Measurements from ENCODE around the gene CCNH. TPM values are rescaled to one million over a fixed set of nuclear protein-coding genes. Genes with fewer than 3 reads are reported as not detected.

CCNH gene
- total and polyA plus RNA-seq, 2 of the 4 experiments (the other 2 are of a cell fraction): 37.4 to 100 TPM

DNA sequence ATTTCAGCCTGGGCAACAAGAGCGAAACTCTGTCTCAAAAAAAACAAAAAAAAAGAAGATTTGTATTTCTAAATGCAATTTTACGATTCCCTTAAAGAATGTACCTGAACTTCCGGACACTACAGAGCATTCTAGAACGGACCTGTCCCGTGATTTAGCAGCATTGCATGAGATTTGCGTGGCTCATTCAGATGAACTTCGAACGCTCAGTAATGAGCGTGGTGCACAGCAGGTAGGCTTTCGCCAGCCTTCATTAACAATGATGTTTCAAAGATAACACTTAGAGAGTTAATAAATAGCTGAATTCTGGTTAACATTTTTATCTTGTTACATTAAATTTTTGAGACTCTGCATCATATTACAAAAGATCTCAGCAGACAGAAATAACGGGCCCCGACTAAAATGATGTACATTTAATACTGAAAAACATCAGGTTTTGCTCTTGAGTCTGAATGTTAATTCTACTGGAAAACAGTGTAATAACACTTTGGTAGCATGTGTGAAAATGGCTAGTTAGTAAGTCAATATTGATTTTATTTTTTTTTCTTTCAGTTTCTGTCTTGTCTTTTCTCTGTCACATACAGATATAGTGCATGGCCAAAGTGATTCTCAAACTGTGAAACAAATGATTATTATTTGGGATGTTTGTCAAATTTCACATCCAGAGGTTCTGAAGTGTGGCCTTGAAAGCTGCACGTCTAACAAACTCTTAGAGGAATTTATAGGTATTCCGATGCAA lies 23.3 kb downstream of the CCNH start:
- Histone ChIP-seq H2AFZ (replicated peaks; ENCODE audit: low read length, poor library complexity) (no peak overlapping the region), H3K23ac (ENCODE audit: low read depth, low read length) (no peak overlapping the region; the same call in 1 of the 2 replicates), H3K27me3 (ENCODE audit: control insufficient read depth, insufficient read depth, low read length) (no peaks in the 10 kb centered on the region), H3K27ac (ENCODE audit: insufficient read depth, low read length) (no peak overlapping the region), H2AK5ac (ENCODE audit: low read depth, low read length) (no peak overlapping the region), H4K8ac (ENCODE audit: low read depth in 2 of 2, low read length in 2 of 2) (no peak overlapping the region; a peak in 1 of 4 replicates), H3K4me1 (ENCODE audit: control insufficient read depth, insufficient read depth, low read length) (peaks cover 11% of the 10 kb centered on the region; the same call in 1 of the 2 replicates), H3K4me3 (ENCODE audit: insufficient read depth, low read depth, low read length) (no peak overlapping the region), H3K56ac (ENCODE audit: extremely low read depth, insufficient read depth, low read length) (no peak overlapping the region), H3K4me2 (ENCODE audit: low read depth, low read length) (no peak overlapping the region), H4K91ac (ENCODE audit: insufficient read depth, low read depth, low read length) (no peak overlapping the region), H2BK5ac (ENCODE audit: low read depth, low read length, poor library complexity, severe bottlenecking) (no peak overlapping the region), H4K20me1 (ENCODE audit: insufficient read depth, low read length) (no peaks in the 10 kb centered on the region), H3K14ac (replicated peaks; ENCODE audit: low read depth, low read length) (no peak overlapping the region), H3K4ac (ENCODE audit: low read depth, low read length) (no peak overlapping the region), H3K79me1 (ENCODE audit: low read depth in 1 of 2, low read length in 2 of 2) (peaks cover 12 to 35% of the 10 kb centered on the region in 2 experiments), H2BK20ac (ENCODE audit: low read depth, low read length) (no peak overlapping the region), H2BK120ac (ENCODE audit: low read depth, low read length) (no peak overlapping the region), H3K9me1 (ENCODE audit: insufficient read depth, low read length) (peaks cover 6% of the 10 kb centered on the region; the same call in 1 of the 2 replicates), H2BK15ac (ENCODE audit: low read depth, low read length) (no peak overlapping the region), H4K5ac (ENCODE audit: low read depth, low read length) (no peak overlapping the region), H3K9ac (ENCODE audit: low read depth, low read length) (no peak overlapping the region), H3K18ac (ENCODE audit: low read depth, low read length) (no peak overlapping the region), H2AK9ac (replicated peaks; ENCODE audit: low read depth, low read length, poor library complexity) (no peak overlapping the region), H3K9me3 (ENCODE audit: control insufficient read depth, insufficient read depth, low read length) (no peaks in the 10 kb centered on the region), H3K36me3 (ENCODE audit: control insufficient read depth, insufficient read depth, low read length) (peaks cover 27% of the 10 kb centered on the region)
- WGBS, 2 experiments (ENCODE audit: extremely low coverage in 2 of 2, insufficient read length in 1 of 2): 100% methylated on average over 5 of the region's 14 CpGs; no CpG with 5 or more reads in 1 of the 2 experiments
- ATAC-seq (ENCODE audit: low read depth) (no peak), DNase-seq (no peak)
- POLR2A ChIA-PET (ENCODE audit: unreplicated experiment): no interaction called here
- no TSS peak for BruUV-seq (replicated peaks)
- TF ChIP-seq, protein P1, sequence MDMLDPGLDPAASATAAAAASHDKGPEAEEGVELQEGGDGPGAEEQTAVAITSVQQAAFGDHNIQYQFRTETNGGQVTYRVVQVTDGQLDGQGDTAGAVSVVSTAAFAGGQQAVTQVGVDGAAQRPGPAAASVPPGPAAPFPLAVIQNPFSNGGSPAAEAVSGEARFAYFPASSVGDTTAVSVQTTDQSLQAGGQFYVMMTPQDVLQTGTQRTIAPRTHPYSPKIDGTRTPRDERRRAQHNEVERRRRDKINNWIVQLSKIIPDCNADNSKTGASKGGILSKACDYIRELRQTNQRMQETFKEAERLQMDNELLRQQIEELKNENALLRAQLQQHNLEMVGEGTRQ (IDR thresholded peaks at IDR 0.05; ENCODE audit: low read depth, low read length): no peak
- TF ChIP-seq, protein P2, sequence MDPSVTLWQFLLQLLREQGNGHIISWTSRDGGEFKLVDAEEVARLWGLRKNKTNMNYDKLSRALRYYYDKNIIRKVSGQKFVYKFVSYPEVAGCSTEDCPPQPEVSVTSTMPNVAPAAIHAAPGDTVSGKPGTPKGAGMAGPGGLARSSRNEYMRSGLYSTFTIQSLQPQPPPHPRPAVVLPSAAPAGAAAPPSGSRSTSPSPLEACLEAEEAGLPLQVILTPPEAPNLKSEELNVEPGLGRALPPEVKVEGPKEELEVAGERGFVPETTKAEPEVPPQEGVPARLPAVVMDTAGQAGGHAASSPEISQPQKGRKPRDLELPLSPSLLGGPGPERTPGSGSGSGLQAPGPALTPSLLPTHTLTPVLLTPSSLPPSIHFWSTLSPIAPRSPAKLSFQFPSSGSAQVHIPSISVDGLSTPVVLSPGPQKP (IDR thresholded peaks at IDR 0.05; ENCODE audit: borderline replicate concordance, low read depth, low read length): no peak
- no peak for TF ChIP-seq RCOR1 (IDR thresholded peaks at IDR 0.05; ENCODE audit: insufficient replicate concordance, low read length)
- TF ChIP-seq NFE2L2 (IDR thresholded peaks at IDR 0.05; ENCODE audit: low read depth, low read length): no peak
- no peak for TF ChIP-seq CHD1 (IDR thresholded peaks at IDR 0.05; ENCODE audit: low read depth, low read length)
- no peak for TF ChIP-seq MAZ (IDR thresholded peaks at IDR 0.05; ENCODE audit: borderline replicate concordance, low read depth, low read length)
- no peak for TF ChIP-seq CEBPB (IDR thresholded peaks at IDR 0.05; ENCODE audit: low read depth, low read length)
- no peak for TF ChIP-seq SMC3 (IDR thresholded peaks at IDR 0.05; ENCODE audit: low read depth, low read length)
- TF ChIP-seq, protein P3, sequence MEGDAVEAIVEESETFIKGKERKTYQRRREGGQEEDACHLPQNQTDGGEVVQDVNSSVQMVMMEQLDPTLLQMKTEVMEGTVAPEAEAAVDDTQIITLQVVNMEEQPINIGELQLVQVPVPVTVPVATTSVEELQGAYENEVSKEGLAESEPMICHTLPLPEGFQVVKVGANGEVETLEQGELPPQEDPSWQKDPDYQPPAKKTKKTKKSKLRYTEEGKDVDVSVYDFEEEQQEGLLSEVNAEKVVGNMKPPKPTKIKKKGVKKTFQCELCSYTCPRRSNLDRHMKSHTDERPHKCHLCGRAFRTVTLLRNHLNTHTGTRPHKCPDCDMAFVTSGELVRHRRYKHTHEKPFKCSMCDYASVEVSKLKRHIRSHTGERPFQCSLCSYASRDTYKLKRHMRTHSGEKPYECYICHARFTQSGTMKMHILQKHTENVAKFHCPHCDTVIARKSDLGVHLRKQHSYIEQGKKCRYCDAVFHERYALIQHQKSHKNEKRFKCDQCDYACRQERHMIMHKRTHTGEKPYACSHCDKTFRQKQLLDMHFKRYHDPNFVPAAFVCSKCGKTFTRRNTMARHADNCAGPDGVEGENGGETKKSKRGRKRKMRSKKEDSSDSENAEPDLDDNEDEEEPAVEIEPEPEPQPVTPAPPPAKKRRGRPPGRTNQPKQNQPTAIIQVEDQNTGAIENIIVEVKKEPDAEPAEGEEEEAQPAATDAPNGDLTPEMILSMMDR (conservative IDR thresholded peaks at IDR 0.05; ENCODE audit: low read depth, low read length): no peak
- TF ChIP-seq MXI1 (IDR thresholded peaks at IDR 0.05; ENCODE audit: borderline replicate concordance, low read depth, low read length): no peak
- TF ChIP-seq FOS (IDR thresholded peaks at IDR 0.05; ENCODE audit: low read depth, low read length): no peak
- no peak for TF ChIP-seq RFX5 (IDR thresholded peaks at IDR 0.05; ENCODE audit: low read depth, low read length)
- TF ChIP-seq BHLHE40 (IDR thresholded peaks at IDR 0.05; ENCODE audit: low read depth, low read length): no peak
- dilution Hi-C loops (cut with HindIII; ENCODE audit: low sequenced_read_pairs, unreplicated experiment): no loop called here
- CTCF ChIA-PET: interaction anchor here (1.5 kb wide), 1 partner anchor 12 kb away, joined by 4 read pairs; no protein-coding TSS in a partner anchor
- in situ Hi-C loops (cut with MboI; ENCODE audit: low sequenced_read_pairs): no loop called here
- intact Hi-C loops (cut with micrococcal nuclease): loop anchor here (5.0 kb wide), 1 partner anchor 267 kb away; no protein-coding TSS in a partner anchor

Measured in IMR-90 (cell line).